Astrocyte of the spinal cord (primary cell): ENCODE results near the gene PTPRU.

ENCODE experiments used
- DNase-seq: peaks from one replicate; pipeline ENCODE4 v3.0.0; 2011; ENCODE audit warnings: low read depth, low spot score
- H3K4me3 ChIP-seq: 2 replicates; pipeline ENCODE4 v1.5.1; 2011; ENCODE audit warnings: low read depth, mild to moderate bottlenecking, low read length, moderate library complexity
- CTCF ChIP-seq: IDR thresholded peaks from 2 replicates; pipeline ENCODE4 v1.5.1; 2012; ENCODE audit warnings: low read depth, mild to moderate bottlenecking, low read length, inconsistent platforms
- in situ Hi-C: cut with HindIII; loops from 2 replicates; pipeline ENCODE4 v1.10.0; 2017; ENCODE audit warnings: low sequenced_read_pairs

The PTPRU gene

GRCh38 chr1:29365906-29366670 is 129.8 kb downstream of the PTPRU start:
- in situ Hi-C loops: no loop called here
- no peak for DNase-seq
- no peak for TF ChIP-seq CTCF
- no peak overlapping the region for H3K4me3 ChIP-seq

GRCh38 chr1:29368936-29369932 is 132.9 kb downstream of the PTPRU start:
- in situ Hi-C loops: no loop called here
- TF ChIP-seq CTCF: no peak
- no peak for DNase-seq
- no peak overlapping the region for H3K4me3 ChIP-seq

- in situ Hi-C loops: no loop called here
- no peak for TF ChIP-seq CTCF
- no peak for DNase-seq
- H3K4me3 ChIP-seq: no peak overlapping the region
These were observed 133.7 kb downstream of the PTPRU start for GRCh38 chr1:29370067-29370466.

- TF ChIP-seq CTCF: no peak
- DNase-seq: no peak
- in situ Hi-C loops: no loop called here
These were observed 135.0 kb downstream of the PTPRU start for GRCh38 chr1:29371332-29371731.

GRCh38 chr1:29372108-29372507 is 135.8 kb downstream of the PTPRU start:
- no peak for DNase-seq
- TF ChIP-seq CTCF: no peak
- no peak overlapping the region for H3K4me3 ChIP-seq
- in situ Hi-C loops: no loop called here

More at GRCh38 chr1:29371332-29371731, 135.0 kb downstream of the PTPRU start:
- H3K4me3 ChIP-seq: no peak overlapping the region
